SK-N-SH treated with all-trans-retinoic acid at 6 μM for 48 hours (cell line): ENCODE measurements around the gene TREML2.

Experiments used
- ATAC-seq: fragments of 200-7000 bp; cut with Tn5 transposase; 3 replicates; pipeline ENCODE4 v1.9.1; 2020; ENCODE audit warnings: mild to moderate bottlenecking, moderate library complexity
- ARNTL ChIP-seq: fragments of 450-650 bp; formaldehyde crosslinking; IDR thresholded peaks from 2 replicates; pipeline ENCODE4 v1.5.0; 2020; ENCODE audit warnings: low read depth, mild to moderate bottlenecking, moderate library complexity, borderline replicate concordance
- BACH2 ChIP-seq: fragments of 250-450 bp; sonication (Bioruptor Pico); IDR thresholded peaks from 2 replicates; pipeline ENCODE4 v1.9.0; 2021; ENCODE audit warnings: mild to moderate bottlenecking, borderline replicate concordance
- CSDC2 ChIP-seq: fragments of 250-450 bp; sonication (Bioruptor Pico); IDR thresholded peaks from 2 replicates; pipeline ENCODE4 v1.5.0; 2020; ENCODE audit warnings: mild to moderate bottlenecking, moderate library complexity
- CSRNP3 ChIP-seq: fragments of 250-450 bp; sonication (Bioruptor Pico); IDR thresholded peaks from 2 replicates; pipeline ENCODE4 v1.5.1; 2021; ENCODE audit warnings: mild to moderate bottlenecking, moderate library complexity
- ESRRG ChIP-seq: fragments of 250-450 bp; sonication (Bioruptor Pico); IDR thresholded peaks from 2 replicates; pipeline ENCODE4 v1.6.1; 2021; ENCODE audit warnings: mild to moderate bottlenecking
- GLIS3 ChIP-seq: fragments of 250-450 bp; sonication (Bioruptor Pico); IDR thresholded peaks from 2 replicates; pipeline ENCODE4 v1.5.0; 2020; ENCODE audit warnings: mild to moderate bottlenecking, moderate library complexity
- ISL1 ChIP-seq: fragments of 250-450 bp; sonication (Bioruptor Pico); IDR thresholded peaks from 2 replicates; pipeline ENCODE4 v2.1.2; 2022; ENCODE audit warnings: mild to moderate bottlenecking, moderate library complexity
- OSR1 ChIP-seq: fragments of 250-450 bp; sonication (Bioruptor Pico); IDR thresholded peaks from 2 replicates; pipeline ENCODE4 v1.8.0; 2022; ENCODE audit warnings: moderate library complexity, mild to moderate bottlenecking, inconsistent platforms
- PATZ1 ChIP-seq: fragments of 250-450 bp; sonication (Bioruptor Pico); IDR thresholded peaks from 2 replicates; pipeline ENCODE4 v1.8.0; 2020; ENCODE audit warnings: mild to moderate bottlenecking, moderate library complexity, borderline replicate concordance
- POU6F1 ChIP-seq: fragments of 250-450 bp; sonication (Bioruptor Pico); IDR thresholded peaks from 2 replicates; pipeline ENCODE4 v1.8.0; 2021; ENCODE audit warnings: low read depth, mild to moderate bottlenecking, moderate library complexity, borderline replicate concordance
- PPARA ChIP-seq: fragments of 250-450 bp; sonication (Bioruptor Pico); IDR thresholded peaks from 2 replicates; pipeline ENCODE4 v1.5.0; 2020; ENCODE audit warnings: mild to moderate bottlenecking, borderline replicate concordance
- RARB ChIP-seq: fragments of 250-450 bp; sonication (Bioruptor Pico); IDR thresholded peaks from 2 replicates; pipeline ENCODE4 v1.8.0; 2021; ENCODE audit warnings: mild to moderate bottlenecking, moderate library complexity
- SNAI2 ChIP-seq: fragments of 250-450 bp; sonication (Bioruptor Pico); IDR thresholded peaks from 2 replicates; pipeline ENCODE4 v1.5.0; 2020; ENCODE audit warnings: mild to moderate bottlenecking, moderate library complexity
- TCF4 ChIP-seq: fragments of 250-450 bp; sonication (Bioruptor Pico); IDR thresholded peaks from 2 replicates; pipeline ENCODE4 v1.8.0; 2021; ENCODE audit warnings: mild to moderate bottlenecking, moderate library complexity, borderline replicate concordance
- TOX ChIP-seq: fragments of 250-450 bp; sonication (Bioruptor Pico); IDR thresholded peaks from 2 replicates; pipeline ENCODE4 v1.8.0; 2021; ENCODE audit warnings: mild to moderate bottlenecking, moderate library complexity, borderline replicate concordance
- TSHZ2 ChIP-seq: fragments of 250-450 bp; sonication (Bioruptor Pico); IDR thresholded peaks from 2 replicates; pipeline ENCODE4 v1.5.0; 2020; ENCODE audit warnings: mild to moderate bottlenecking, moderate library complexity
- ZC3H10 ChIP-seq: fragments of 250-450 bp; sonication (Bioruptor Pico); IDR thresholded peaks from 2 replicates; pipeline ENCODE4 v1.5.1; 2021; ENCODE audit warnings: mild to moderate bottlenecking, moderate library complexity
- ZFP3 ChIP-seq: fragments of 250-450 bp; sonication (Bioruptor Pico); IDR thresholded peaks from 2 replicates; pipeline ENCODE4 v1.5.0; 2020; ENCODE audit warnings: mild to moderate bottlenecking, moderate library complexity
- ZFP30 ChIP-seq: fragments of 450-650 bp; formaldehyde crosslinking; IDR thresholded peaks from 2 replicates; pipeline ENCODE4 v1.5.0; 2022; ENCODE audit warnings: mild to moderate bottlenecking, moderate library complexity
- ZNF565 ChIP-seq: fragments of 450-650 bp; formaldehyde crosslinking; conservative IDR thresholded peaks from 2 replicates; pipeline ENCODE4 v1.5.0; 2020; ENCODE audit warnings: low read depth, mild to moderate bottlenecking, moderate library complexity
- ZNF70 ChIP-seq: fragments of 450-650 bp; formaldehyde crosslinking; IDR thresholded peaks from 2 replicates; pipeline ENCODE4 v1.5.0; 2020; ENCODE audit warnings: mild to moderate bottlenecking, moderate library complexity
- ZNF8 ChIP-seq: fragments of 450-650 bp; formaldehyde crosslinking; IDR thresholded peaks from 2 replicates; pipeline ENCODE4 v1.5.0; 2020; ENCODE audit warnings: mild to moderate bottlenecking, moderate library complexity

Gene TREML2

GRCh38 chr6:41236276-41236675, 35.3 kb upstream of the TREML2 start:
- no peak for ATAC-seq
- no peak for TF ChIP-seq PPARA (CRISPR knock-in tag)
- TF ChIP-seq ARNTL (CRISPR knock-in tag): no peak
- no peak for TF ChIP-seq ZFP3 (CRISPR knock-in tag)
- no peak for TF ChIP-seq ISL1 (CRISPR knock-in tag)
- TF ChIP-seq RARB (CRISPR knock-in tag): no peak
- no peak for TF ChIP-seq ZNF70 (CRISPR knock-in tag)
- no peak for TF ChIP-seq PATZ1 (CRISPR knock-in tag)
- TF ChIP-seq OSR1 (CRISPR knock-in tag): no peak
- TF ChIP-seq TSHZ2 (CRISPR knock-in tag): no peak
- TF ChIP-seq BACH2 (CRISPR knock-in tag): no peak
- no peak for TF ChIP-seq ZNF8 (CRISPR knock-in tag)
- no peak for TF ChIP-seq ZC3H10
- TF ChIP-seq, all 23 proteins: peak for 0

GRCh38 chr6:41232667-41233066, 31.7 kb upstream of the TREML2 start:
- no peak for TF ChIP-seq ARNTL (CRISPR knock-in tag)
- TF ChIP-seq ZNF70 (CRISPR knock-in tag): no peak
- no peak for TF ChIP-seq ISL1 (CRISPR knock-in tag)
- no peak for TF ChIP-seq CSRNP3
- TF ChIP-seq TOX (CRISPR knock-in tag): no peak
- no peak for TF ChIP-seq POU6F1 (CRISPR knock-in tag)
- no peak for TF ChIP-seq ESRRG (CRISPR knock-in tag)
- TF ChIP-seq SNAI2 (CRISPR knock-in tag): no peak
- TF ChIP-seq ZFP3 (CRISPR knock-in tag): no peak
- no peak for TF ChIP-seq OSR1 (CRISPR knock-in tag)
- TF ChIP-seq ZC3H10: no peak
- no peak for ATAC-seq

GRCh38 chr6:41231246-41231645, 30.3 kb upstream of the TREML2 start:
- TF ChIP-seq CSDC2 (CRISPR knock-in tag): no peak
- TF ChIP-seq TCF4 (CRISPR knock-in tag): no peak
- no peak for TF ChIP-seq GLIS3 (CRISPR knock-in tag)
- TF ChIP-seq ZFP30 (CRISPR knock-in tag): no peak
- no peak for TF ChIP-seq BACH2 (CRISPR knock-in tag)
- TF ChIP-seq ZNF8 (CRISPR knock-in tag): no peak
- TF ChIP-seq TOX (CRISPR knock-in tag): no peak
- no peak for TF ChIP-seq ARNTL (CRISPR knock-in tag)
- TF ChIP-seq ZFP3 (CRISPR knock-in tag): no peak
- TF ChIP-seq ZC3H10: no peak
- TF ChIP-seq TSHZ2 (CRISPR knock-in tag): no peak
- no peak for TF ChIP-seq ZNF565
- no peak for TF ChIP-seq CSRNP3
- no peak for TF ChIP-seq POU6F1 (CRISPR knock-in tag)
- TF ChIP-seq SNAI2 (CRISPR knock-in tag): no peak
- TF ChIP-seq OSR1 (CRISPR knock-in tag): no peak
- ATAC-seq: no peak
